ENCODE data around the gene SLC9A9.
A peak's percentile ranks its signal among the peaks of the same experiment; 100 is the strongest.

SLC9A9 gene

DNA sequence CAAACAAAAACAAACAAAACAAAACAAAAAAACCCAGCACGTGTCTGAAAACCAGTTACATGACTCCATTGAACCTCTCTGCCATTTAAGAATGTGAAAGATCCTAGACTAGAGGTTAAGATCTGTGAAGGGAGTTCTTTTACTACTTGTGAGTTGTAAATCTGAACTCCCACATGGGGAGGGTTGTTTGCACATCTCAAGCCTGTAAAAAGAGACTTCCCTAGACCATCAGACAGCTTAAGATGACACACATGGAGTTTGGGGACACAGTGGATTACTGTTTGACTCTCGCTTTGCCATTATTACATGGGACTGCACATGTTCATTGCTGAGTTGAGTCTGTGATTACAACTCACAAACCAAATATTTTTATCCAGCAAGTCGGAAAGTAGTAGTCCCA, 171.5 kb downstream of the SLC9A9 start:
- DNase-seq: no peak

- no peak for DNase-seq
Observed at GRCh38 chr3:143676021-143676420, 172.2 kb downstream of the SLC9A9 start.

DNA sequence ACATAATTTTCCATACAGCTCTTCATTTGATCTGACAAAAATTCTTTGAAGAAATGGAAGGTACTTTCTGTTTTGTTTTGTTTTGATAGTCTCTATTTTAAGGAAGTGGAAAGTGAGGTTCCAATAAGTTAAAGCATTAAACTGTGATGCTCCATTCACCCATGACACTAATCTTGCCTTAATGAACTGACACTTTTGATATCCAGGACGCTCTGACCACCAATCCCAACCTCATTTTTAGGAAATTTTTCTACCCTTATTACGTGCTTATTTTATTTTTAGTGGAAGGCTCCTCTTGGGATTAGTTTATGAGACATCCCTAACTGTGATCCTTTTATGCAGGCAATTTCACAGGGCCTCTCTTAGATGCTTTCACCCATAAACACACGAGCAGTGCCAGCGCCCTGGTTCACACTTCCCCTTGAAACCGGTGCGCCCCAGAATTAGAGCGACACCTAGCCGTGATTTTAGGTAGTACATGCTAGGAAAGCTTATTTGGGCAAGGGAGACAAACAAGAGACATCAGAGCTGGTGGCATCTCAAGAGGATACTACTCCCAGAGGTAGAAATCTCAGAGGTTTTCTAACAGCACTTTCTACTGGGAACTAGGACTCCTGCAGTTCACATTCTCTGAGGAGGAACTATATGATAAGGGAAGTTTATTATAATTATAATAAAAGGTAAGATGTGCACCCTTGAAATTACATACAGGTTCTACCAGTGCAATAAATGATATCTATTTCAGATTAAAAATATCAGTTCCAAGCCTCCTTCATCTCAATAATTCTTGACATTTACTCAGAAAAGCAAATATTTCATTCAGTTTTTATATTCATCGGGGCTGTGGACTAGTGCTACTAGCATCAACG, 173.9 kb downstream of the SLC9A9 start:
- peak; percentile 80 for DNase-seq

- no peak for DNase-seq
Observed at GRCh38 chr3:143672396-143673165, 175.7 kb downstream of the SLC9A9 start.

DNA sequence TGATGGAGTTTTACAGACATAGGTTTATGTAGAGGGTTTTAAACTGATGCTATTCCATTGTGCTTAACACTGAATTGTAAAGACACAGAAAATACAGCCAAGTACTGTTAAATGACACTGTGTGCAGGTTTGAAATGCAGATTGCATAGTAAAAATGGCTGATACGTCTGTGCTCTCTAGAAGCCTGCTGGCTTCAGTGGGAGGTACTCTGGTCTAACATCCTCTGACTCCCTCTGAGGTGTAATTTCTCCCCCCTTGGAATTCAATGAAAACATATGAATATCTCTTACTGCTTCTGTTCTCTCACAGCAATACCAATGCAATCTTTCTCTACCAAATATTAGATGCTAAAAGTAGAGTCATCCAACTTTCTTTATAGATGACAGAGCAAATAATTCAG, 176.6 kb downstream of the SLC9A9 start:
- DNase-seq: no peak

GRCh38 chr3:143668924-143669790, 179.1 kb downstream of the SLC9A9 start:
- DNase-seq: no peak

- no peak for DNase-seq
Observed at GRCh38 chr3:143668385-143668784, 179.9 kb downstream of the SLC9A9 start.

DNA sequence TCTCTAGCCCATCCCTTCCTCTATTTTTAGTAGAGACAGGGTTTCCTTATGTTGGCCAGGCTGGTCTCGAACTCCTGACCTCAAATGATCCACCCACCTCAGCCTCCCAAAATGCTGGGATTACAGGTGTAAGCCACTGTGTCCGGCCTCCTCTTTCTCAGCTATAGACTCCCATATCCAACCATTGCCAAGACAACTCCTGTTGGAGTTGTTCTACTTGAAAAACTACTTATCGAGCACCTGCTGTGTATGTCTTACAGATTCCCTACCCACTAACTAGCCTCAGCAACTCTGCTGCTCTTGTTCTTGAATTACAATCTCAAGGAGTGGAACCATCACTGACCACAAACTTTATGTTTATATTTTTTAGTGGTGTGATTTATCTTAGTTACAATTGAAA, 186.6 kb downstream of the SLC9A9 start:
- DNase-seq: no peak

DNA sequence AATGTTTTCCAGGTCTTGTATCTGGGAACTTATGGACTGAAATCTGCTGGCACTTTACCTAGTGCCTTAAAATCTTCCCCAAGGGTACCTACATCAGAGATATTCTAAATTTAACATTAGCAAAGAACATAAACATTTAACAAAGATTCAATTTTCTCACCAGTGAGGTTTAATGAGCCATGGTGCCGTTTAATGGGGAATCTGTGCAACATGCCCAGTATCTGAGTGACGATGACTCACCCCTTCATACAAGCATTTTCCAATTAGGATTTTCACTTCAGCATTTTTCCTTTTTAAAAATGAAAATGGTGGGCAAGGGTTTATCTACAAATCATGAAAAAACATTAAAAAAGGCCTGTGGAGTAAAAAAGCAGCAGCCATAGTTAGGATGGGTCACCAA, 189.4 kb downstream of the SLC9A9 start:
- no peak for DNase-seq

DNA sequence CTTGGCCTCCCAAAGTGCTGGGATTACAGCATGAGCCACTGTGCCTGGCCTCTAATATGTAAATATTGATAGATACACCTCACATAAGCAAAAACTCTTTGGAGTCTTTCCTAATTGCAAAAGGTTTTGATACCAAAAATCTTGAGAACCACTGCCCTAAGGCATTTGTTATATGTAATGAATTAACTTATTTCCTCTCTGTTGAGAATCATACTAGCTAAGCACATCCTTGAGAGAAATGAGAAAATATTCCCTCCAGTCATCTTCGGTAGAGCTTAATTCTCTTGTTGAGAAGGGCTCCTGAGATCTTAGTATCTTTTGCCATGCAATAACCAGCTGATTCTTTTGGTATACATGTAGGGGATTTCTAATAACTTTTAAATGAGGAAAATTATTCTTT, 190.2 kb downstream of the SLC9A9 start:
- DNase-seq: no peak

- no peak for DNase-seq
Observed at GRCh38 chr3:143657391-143657790, 190.9 kb downstream of the SLC9A9 start.

- DNase-seq: no peak
Observed at GRCh38 chr3:143654906-143655305, 193.4 kb downstream of the SLC9A9 start.

GRCh38 chr3:143653935-143654334, 194.3 kb downstream of the SLC9A9 start:
- DNase-seq: no peak

GRCh38 chr3:143653493-143653892, 194.8 kb downstream of the SLC9A9 start:
- DNase-seq: no peak

DNA sequence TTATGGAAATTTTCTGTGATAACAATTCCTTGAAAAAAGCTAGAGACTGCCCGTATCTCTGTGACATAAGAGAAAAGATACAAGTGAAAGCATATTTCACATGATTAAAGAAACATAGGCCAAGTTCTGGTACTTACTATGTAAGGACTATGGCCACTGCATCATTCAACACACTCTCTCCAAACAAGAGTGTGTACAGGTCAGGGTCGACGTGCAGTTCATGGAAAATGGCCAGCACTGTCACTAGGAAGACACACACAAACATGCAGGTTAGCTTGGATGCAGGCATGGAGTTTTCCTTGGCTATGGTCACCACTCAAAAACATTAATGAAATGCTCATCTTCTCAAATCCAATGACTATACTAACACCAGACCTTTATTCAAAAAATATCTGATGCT, 196.2 kb downstream of the SLC9A9 start:
- DNase-seq: no peak

DNA sequence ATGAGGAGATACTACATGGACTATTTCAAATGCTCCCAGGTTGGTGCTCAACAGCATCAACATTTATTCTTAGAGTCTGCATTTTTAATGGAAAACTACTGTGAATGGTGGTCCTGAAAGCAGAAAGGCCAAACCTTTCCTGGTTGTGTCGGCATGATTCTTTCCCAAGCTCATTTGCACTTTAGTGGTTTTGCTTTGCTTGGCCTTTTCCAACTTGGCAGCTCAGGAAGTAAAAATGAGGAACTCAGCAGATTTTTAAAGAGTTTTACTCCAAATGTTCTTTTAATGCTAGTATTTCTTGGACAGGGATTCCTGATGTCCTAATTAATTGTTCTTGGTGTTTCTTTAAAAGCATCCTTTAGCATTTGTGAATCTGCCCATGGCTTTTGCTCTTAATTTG, 197.4 kb downstream of the SLC9A9 start:
- no peak for DNase-seq

DNA sequence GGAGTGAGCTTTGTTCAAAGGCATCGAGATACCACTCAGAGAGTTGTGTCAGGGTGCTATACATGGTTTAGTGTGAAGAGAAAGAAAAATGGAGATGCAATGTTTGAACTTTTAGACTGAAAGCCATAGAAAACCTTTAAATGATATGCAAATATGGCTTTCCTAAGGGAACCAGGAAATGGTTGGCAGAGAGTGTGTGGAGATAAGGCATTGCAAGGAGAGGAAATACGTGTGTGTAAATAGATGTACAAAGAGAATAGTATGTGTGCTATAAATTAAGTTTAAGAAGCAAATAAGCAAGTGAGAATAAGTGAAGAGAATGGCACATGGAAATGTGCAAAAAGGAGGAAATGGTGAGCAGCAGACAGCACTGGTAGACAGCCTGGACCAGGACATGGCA, 198.1 kb downstream of the SLC9A9 start:
- DNase-seq: no peak

- DNase-seq: no peak
Observed at GRCh38 chr3:143648708-143649107, 199.6 kb downstream of the SLC9A9 start.

DNA sequence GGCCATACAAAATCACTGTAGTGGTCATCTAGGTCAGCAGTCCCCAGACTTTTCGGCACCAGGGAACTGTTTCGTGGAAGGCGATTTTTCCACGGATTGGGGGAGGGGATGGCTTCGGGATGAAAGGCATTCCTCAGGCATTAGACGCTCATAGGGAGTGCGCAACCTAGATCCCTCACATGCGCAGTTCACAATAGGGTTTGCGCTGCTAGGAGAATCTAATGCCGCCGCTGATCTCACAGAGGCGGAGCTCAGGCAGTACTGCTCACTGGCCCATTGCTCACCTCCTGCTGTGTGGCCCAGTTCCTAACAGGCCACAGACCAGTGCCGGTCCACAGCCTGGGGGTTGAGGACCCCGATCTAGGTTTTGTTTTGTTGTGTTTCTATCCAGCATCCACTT, 200.1 kb downstream of the SLC9A9 start:
- no peak for DNase-seq

DNA sequence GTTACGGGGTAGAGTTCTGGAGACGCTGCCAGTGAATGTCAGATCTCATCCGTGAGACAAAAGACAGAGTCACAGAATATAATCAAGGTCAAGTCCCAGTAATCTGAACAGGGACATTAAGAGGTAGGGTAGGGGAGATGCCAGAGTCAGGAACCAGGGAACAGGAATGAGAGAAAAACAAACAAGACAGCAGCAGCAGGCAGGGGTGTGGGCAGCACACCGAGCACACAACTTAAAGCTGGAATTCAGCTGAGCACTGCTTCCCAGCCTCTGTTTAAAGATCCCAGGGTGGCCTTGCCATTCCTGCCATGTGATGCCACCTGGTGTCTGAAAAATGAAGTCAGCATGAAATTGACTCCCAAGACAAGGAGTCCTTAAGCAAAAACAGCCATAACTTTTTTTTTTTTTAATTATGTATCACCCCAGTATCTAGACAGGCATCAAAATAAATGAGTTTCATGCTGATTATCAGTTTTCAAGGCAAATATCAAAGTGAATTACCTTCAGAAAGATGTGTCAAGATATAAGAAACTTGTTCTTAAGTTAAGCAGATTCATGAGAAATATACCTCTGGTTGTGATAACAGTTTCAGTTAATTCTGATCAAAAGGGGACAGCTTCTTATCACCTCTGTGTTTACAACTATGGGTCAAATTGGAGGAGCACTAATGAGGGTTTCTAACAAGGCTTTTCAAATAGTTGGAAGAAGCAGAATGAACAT, 203.7 kb downstream of the SLC9A9 start:
- peak; percentile 21 for DNase-seq

GRCh38 chr3:143643905-143644304, 204.4 kb downstream of the SLC9A9 start:
- DNase-seq: no peak

DNA sequence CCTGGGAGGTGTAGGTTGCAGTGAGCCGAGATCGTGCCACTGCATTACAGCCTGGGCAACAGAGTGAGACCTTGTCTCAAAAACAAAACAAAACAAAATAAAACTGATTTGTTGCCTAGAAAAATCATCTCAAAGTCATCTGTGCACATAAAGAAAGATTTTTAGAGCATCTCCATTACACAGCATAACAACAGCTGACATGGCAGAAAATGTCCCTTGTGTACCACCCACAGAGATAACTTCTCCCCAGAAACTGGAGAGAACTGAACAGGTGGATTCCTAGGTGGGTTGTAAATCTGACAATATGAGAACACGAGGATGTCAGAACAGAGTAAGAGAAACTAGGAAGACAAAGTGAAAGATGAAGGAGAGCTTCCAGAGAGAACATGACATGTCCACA, 207.5 kb downstream of the SLC9A9 start:
- DNase-seq: no peak

- DNase-seq: no peak
Observed at GRCh38 chr3:143637133-143637532, 211.1 kb downstream of the SLC9A9 start.
